ENCODE data around the gene GDF2. TPM values are rescaled to one million over a fixed set of nuclear protein-coding genes. Genes with fewer than 3 reads are reported as not detected.

The GDF2 gene
- total and polyA plus RNA-seq, 10 of the 15 experiments (the other 5 are each of a cell fraction or from before 2014, with no cell fraction given) = not detected

- no peak overlapping the region for H3K9ac ChIP-seq (ENCODE audit: control insufficient read depth, insufficient read depth, low read length)
- no peaks in the 10 kb centered on the region for H3K4me1 ChIP-seq (ENCODE audit: control insufficient read depth, insufficient read depth, low read length)
- SMC1A ChIA-PET (ENCODE audit: uncharacterized antibody, unreplicated experiment) = no interaction called here
- 0% methylated on average over 3 of the region's 3 CpGs for WGBS (ENCODE audit: insufficient coverage, insufficient replicate concordance, low lambda C conversion rate, missing lambda C conversion rate)
- in situ Hi-C loops (cut with MboI) (no loop called here), intact Hi-C loops (cut with micrococcal nuclease; ENCODE audit: unreplicated experiment) (no loop called here)
- POLR2A ChIA-PET = no interaction called here
- H3K79me2 ChIP-seq (ENCODE audit: control insufficient read depth, insufficient read depth, low read length) = no peaks in the 10 kb centered on the region
- H3K4me3 ChIP-seq = no peak overlapping the region
- H3K4me2 ChIP-seq (ENCODE audit: control insufficient read depth, insufficient read depth) = no peak overlapping the region
- H3K9me3 ChIP-seq (replicated peaks; ENCODE audit: control insufficient read depth, insufficient read depth, low read length) = no peaks in the 10 kb centered on the region
- no peaks in the 10 kb centered on the region for H4K20me1 ChIP-seq (ENCODE audit: control insufficient read depth, insufficient read depth)
- FAIRE-seq (no peak), DNase-seq (ENCODE audit: low read depth, low spot score) (no peak), ATAC-seq (no peak)
- H3K27ac ChIP-seq (ENCODE audit: control insufficient read depth, insufficient read depth) = no peak overlapping the region
- no peaks in the 10 kb centered on the region; a peak in 1 of 4 replicates for H3K27me3 ChIP-seq (replicated peaks in 1 of 2; ENCODE audit: control insufficient read depth in 2 of 2, insufficient read depth in 2 of 2, low read length in 1 of 2)
- TF ChIP-seq PML (IDR thresholded peaks at IDR 0.05; ENCODE audit: low read length) (no peak), ZBTB4 (CRISPR knock-in tag; IDR thresholded peaks at IDR 0.05) (no peak), FOXK2 (IDR thresholded peaks at IDR 0.05) (no peak), ASH2L (IDR thresholded peaks at IDR 0.05; ENCODE audit: borderline replicate concordance, low read depth) (no peak), SMARCA5 (IDR thresholded peaks at IDR 0.05) (no peak), ZNF384 (IDR thresholded peaks at IDR 0.05; ENCODE audit: borderline replicate concordance, low read depth, low read length) (no peak)
- no TSS peak for BruUV-seq (replicated peaks)
- H3K36me3 ChIP-seq (ENCODE audit: control insufficient read depth in 2 of 2, insufficient read depth in 2 of 2, low read length in 1 of 2) = no peaks in the 10 kb centered on the region
- H2AFZ ChIP-seq (ENCODE audit: control insufficient read depth, low read depth, low read length) = no peak overlapping the region
- RAD21 ChIA-PET (ENCODE audit: unreplicated experiment) = no interaction called here
- CTCF ChIA-PET = interaction anchor here (1.3 kb wide), 1 partner anchor 243 kb away, joined by 5 read pairs; no protein-coding TSS in a partner anchor
Observed at GRCh38 chr10:47290338-47290737, 31.9 kb upstream of the GDF2 start.

Data from GM12878 (cell line).